MM.1S (cell line): Measurements from ENCODE around the gene KRTAP10-1.

ENCODE experiments used
- EZH2 ChIP-seq: fragments of 300-600 bp; sonication (generic); optimal IDR thresholded peaks from 2 replicates; pipeline ENCODE3; 2017; ENCODE audit warnings: low read depth, mild to moderate bottlenecking, antibody characterized with exemption, low read length, mixed read lengths
- TF ChIP-seq, protein P1 (sequence below): fragments of 300-600 bp; sonication (generic); IDR thresholded peaks from 2 replicates; pipeline ENCODE4 v1.5.1; 2016; ENCODE audit warnings: antibody characterized with exemption, low read length, mixed read lengths

DNA sequence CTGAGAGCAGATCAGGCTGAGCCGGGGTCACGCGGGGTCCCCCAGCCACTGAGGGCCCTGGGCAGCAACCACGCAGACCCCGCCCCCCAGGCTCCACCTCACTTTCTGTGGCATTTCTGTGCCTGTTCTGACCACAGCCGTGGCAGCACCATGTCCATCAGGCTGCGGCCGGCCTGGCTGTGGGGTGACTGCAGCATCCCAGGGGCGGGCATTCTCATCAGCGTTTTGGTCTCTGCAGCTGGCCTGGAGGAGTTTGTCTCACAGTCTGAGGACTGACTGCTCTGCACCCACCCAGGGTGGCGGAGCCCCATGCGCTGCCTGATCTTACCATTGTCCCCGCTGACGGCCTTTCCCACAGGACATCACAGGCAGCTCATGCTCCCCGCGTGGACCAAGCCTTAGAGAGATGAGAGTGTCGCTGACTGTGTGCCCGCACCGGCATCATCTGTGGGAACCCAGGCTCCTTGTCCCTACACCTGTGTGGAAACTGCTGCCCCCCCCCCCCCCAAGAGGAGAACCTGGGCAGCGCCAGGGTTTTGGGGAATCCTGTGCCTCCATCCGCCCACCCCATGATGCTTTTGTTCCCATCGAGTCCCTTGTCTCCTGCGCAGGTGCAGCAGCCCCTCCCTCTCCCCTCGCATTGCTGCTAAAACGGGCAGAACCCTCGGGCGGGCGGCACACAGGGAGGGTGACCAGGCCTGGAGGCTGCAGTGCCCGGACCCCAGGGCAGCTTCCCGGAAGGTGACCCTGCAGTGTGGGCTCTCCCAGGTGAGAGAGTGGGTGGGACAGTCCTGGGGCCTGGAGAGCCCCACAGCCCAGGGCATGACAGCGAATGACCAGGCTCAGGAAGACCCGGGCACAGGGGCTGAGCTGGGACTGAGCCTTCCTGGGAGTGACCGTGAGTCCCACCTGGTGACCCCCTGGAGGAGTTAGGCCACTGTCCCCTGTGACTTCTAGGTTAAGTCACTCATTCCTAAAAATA, 1.8 kb downstream of the KRTAP10-1 start:
- TF ChIP-seq, protein P1, sequence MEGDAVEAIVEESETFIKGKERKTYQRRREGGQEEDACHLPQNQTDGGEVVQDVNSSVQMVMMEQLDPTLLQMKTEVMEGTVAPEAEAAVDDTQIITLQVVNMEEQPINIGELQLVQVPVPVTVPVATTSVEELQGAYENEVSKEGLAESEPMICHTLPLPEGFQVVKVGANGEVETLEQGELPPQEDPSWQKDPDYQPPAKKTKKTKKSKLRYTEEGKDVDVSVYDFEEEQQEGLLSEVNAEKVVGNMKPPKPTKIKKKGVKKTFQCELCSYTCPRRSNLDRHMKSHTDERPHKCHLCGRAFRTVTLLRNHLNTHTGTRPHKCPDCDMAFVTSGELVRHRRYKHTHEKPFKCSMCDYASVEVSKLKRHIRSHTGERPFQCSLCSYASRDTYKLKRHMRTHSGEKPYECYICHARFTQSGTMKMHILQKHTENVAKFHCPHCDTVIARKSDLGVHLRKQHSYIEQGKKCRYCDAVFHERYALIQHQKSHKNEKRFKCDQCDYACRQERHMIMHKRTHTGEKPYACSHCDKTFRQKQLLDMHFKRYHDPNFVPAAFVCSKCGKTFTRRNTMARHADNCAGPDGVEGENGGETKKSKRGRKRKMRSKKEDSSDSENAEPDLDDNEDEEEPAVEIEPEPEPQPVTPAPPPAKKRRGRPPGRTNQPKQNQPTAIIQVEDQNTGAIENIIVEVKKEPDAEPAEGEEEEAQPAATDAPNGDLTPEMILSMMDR: no peak
- no peak for TF ChIP-seq EZH2
